Stimulated activated CD4-positive, alpha-beta T cell treated with anti-CD3 and anti-CD28 coated beads, Interleukin-1b, Interleukin-23, amount 100 ng/mL, for 1 hour (primary cell): ENCODE data around the gene RTP3.
"Not testable (repeated sequence)": the region's sequence is repeated elsewhere in the genome, so short reads cannot be mapped to it uniquely, and the experiment has no call there.

ENCODE experiments used
- DNase-seq, 2 donors: peaks; one replicate each; pipeline ENCODE4 v3.0.0-alpha.2; 2020; ENCODE audit warnings: low read depth in 2 of 2

RTP3 gene

DNA sequence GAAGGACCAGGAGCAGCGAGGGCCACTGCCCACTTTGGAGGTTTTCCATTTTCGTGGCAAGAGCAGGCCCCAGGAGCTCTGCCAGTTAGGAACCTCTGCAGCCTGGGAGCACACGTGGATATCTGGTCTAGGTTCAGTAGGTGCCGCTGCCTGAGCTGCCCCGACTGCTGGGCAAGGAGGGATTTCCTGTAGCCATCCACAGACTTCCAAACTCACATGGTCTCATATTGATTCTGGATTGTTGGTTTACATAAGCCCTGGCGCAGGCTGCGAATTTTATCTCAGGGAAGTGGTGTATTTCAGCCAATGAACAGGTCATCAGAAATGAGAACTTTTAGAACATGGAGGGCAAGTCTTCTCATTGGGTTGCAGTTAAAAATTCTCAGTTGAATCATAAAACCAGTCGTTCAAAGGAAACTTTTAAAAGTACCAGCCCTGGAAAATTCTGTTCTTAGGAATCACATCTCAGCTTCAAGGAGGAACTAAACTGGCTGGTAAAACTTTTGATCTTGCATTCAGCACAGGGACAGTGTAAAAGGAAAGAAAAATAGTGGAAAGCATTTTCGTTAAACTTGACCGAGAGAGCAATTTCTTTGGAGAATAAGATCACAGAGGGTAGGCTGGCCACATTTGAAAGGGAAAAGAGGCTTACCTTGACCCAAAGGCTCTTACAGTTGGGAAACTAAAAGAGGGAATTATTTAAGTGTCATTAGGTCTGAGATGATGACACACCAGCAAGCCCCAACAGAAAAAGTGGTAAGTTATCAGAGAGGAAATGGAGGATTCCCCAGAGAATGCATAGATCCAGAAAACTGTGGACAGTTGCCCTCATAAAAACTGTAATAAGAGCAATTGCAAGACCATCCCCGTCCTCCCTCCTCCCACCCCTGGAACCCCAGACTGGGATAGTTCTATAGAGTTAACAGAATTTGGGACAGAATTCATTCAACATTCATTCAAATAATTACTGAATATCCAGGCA is 6.4 kb upstream of the RTP3 start:
- DNase-seq: no peak

DNA sequence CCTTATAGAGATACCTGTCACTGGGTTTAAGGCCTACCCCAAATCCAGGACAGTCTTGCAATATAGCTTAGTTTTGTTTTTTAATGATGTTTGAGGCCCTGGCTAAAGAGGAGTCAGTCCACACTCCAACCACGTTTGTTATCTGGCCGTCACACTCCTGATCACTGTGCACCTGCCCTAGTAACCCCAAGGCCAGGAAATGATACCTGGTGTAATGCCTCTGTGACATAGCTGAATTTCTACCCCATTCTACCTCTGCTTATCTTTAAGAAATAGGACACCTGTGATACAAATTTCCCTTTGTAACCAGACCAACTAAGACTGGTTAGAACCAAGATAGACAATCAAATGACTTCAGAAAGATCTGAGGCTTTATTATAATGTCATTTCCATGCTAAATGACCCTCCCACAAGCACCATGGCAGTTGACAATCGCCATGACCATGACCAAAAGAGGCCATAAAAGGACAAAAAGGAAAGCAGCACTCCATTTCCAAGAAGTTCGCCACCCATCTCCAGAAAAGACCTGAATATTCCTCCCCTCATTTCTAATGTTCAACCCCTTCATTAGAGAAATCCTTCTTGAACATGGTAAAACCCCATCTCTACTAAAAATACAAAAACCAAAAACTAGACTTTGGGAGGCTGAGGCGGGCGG is 4.8 kb upstream of the RTP3 start:
- DNase-seq: no peak

GRCh38 chr3:46494491-46494890 is 3.3 kb upstream of the RTP3 start:
- DNase-seq: not testable (repeated sequence)

GRCh38 chr3:46495901-46496456 is 1.8 kb upstream of the RTP3 start:
- no peak for DNase-seq

DNA sequence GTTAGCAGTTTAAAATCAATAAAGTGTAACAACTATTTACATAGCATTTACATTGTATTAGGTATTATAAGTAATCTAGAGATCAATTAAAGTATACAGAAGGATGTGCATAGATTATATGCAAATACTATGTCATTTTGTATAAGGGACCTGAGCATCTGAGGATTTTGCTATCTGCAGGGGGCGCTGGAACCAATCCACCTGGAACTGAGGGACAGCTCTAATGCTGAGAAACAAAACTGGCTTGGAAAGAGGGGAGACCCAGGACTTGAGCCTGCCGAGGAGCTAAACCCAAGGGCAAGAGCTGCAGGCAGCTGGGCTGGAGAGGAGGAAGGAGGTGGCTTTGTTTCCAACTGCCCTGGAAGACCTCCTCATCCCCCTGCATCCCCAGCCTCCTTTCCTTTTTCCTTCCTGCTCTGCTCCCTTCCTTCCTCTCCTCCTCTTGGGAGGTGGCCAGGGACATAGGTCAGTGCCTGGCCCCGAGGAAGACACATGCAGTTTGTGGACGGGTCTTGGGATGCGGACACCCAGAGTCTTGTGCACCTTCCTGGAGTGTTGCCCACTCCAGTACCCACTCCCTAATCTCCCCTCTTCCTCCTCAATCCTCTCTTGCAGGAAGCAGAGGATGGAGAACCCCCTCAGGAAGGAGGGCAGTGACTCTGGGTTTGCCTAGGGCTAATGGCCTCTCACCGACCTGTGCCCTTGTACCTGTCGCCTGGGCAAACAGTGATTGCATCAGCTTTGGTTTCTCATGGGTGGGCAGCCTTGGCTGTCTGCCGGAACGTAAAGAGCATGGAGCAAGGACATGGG is 825 bp upstream of the RTP3 start:
- DNase-seq: peak; percentile 11 to 25

GRCh38 chr3:46498916-46499519 is 1.2 kb downstream of the RTP3 start:
- DNase-seq: no peak

GRCh38 chr3:46500656-46501635 is 3.2 kb downstream of the RTP3 start:
- DNase-seq: no peak

DNA sequence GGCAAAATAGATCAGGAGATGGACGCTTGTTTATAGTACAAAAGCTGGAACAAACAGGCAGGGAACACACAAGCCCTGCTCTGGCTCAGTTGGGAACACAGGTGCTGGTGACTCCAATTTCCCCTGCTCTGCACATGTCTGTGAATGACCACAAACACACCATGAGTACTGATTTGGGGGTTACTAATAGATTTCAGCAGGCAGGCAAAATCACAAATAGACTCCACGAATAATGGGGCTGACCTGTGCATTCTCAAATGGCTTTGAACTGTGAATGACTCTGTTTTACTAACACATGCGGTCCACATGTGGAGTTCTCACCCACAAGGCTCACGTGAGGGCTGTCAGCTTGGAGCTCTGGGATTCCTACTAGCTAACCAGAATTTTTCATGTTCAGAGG is 3.9 kb downstream of the RTP3 start:
- no peak for DNase-seq

DNA sequence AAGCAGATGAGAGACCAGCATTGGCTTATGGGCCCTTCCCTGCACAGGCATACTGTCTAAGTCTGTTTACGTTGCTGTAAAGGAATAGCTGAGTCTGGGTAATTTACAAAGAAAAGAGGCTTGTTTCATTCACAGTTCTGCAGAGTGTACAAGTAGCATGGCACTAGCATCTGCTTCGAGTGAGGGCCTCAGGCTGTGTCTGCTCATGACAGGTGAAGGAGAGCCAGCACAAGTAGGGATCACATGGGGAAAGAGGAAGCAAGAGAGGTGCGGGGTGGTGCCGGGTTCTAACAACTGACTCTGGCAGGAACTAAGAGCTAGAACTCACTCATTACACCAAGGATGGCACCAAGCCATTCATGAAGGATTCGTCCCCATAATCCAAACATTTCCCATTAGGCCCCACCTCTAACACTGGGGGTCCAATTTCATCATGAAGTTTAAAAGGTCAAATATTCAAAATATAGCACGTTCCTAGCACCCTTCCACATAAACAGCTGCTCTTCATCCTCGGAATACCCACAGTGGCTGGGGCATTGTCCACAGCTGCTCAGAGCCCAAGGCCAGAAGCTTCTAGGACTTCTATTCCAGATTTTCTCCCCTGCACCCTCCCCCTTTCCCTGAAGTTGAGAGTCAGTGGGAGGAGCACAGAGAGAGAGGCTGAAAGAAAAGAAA is 5.6 kb downstream of the RTP3 start:
- no peak for DNase-seq

DNA sequence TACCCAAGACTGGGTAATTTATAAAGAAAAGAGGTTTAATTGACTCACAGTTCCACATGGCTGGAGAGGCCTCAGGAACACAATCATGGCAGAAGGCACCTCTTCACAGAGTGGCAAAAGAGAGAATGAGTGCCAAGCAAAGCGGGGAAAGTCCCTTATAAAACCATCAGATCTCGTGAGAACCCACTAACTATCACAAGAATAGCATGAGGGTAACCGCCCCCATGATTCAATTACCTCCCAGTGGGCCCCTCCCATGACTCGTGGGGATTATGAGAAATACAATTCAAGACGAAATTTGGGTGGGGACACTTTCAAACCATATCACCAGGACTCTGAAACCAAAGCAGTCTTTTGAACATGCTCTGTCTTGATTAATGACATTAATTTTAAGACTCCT is 7.0 kb downstream of the RTP3 start:
- DNase-seq: peak in 1 of 2 donors; percentile 12

- no peak for DNase-seq
These were observed 8.2 kb downstream of the RTP3 start for GRCh38 chr3:46505953-46506352.

GRCh38 chr3:46506526-46506925 is 8.8 kb downstream of the RTP3 start:
- no peak for DNase-seq

- no peak for DNase-seq
These were observed 11.2 kb downstream of the RTP3 start for GRCh38 chr3:46508850-46509591.

DNA sequence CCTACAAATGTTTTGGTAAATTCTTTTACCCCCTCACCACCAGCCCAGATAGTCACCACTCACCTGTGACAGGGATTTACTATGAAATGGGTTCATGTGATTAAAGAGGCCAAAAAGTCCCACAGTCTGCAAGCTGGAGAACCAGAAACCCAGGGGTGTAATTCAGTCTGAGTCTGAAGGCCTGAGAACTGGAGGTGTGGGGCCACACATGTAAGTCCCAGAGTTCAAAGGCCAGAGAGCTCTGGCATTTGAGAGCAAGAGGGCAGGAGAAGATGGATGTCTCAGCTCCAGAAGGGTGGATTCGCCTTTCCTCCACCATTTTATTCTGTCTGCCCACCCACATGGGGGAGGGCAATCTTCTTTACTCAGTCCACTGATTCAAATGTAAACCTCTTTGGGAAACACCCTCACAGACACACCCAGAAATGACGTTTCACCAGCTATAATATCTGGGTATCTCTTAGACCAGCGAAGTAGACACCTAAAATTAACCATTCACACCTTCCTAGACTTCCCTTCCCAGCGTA is 11.9 kb downstream of the RTP3 start:
- DNase-seq: no peak

- no peak for DNase-seq
These were observed 14.5 kb downstream of the RTP3 start for GRCh38 chr3:46512191-46512749.

GRCh38 chr3:46516521-46516920 is 18.7 kb downstream of the RTP3 start:
- no peak for DNase-seq

GRCh38 chr3:46517016-46517783 is 19.4 kb downstream of the RTP3 start:
- no peak for DNase-seq

DNA sequence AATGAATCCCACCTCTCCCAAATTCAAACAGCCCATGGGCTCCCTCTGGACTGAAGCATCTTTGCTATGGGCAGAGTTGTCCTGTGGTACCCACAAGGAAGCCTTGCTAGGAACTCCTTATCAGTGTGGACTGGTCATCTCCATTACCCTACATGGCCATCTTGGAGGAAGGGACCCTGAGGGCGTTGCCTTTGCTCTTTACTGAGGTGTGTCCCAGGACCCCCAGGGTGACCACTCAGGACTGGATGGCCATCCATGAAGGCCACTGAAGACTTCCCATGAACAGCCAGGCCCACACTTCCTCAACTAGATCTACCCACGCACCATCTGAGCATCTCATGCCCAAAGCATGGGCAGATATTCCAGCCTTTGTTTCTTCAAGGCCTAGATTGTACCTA is 20.0 kb downstream of the RTP3 start:
- no peak for DNase-seq
